WTC11 (cell line): ENCODE data around the gene NPAS2. TPM values are rescaled to one million over a fixed set of nuclear protein-coding genes. Genes with fewer than 3 reads are reported as not detected.

Source experiments
- ATAC-seq: fragments of 200-7000 bp; cut with Tn5 transposase; 2 replicates; pipeline ENCODE4 v1.10.0; 2021; ENCODE audit warnings: mild to moderate bottlenecking, moderate library complexity
- CTCF ChIA-PET: fragments of 300-600 bp; sonication (Branson Sonifier 250); formaldehyde crosslinking; loops from one replicate; lab custom pipeline; 2021; ENCODE audit warnings: antibody characterized with exemption; lab: Charles Lee
- POLR2A ChIA-PET: fragments of 350-600 bp; sonication (Branson Sonifier 250); formaldehyde crosslinking; loops from one replicate; lab custom pipeline; 2021; ENCODE audit warnings: antibody characterized with exemption; lab: Charles Lee
- DNase-seq: peaks from one replicate; pipeline ENCODE4 v3.0.0; 2021; ENCODE audit warnings: low spot score
- H3K27ac Mint-ChIP-seq: 2 replicates; pipeline ENCODE4 v1.8.0; 2021; ENCODE audit warnings: mixed read lengths
- H3K27me3 Mint-ChIP-seq: 2 replicates; pipeline ENCODE4 v1.8.0; 2021; ENCODE audit warnings: low read depth, mild to moderate bottlenecking, moderate library complexity, mixed read lengths
- H3K36me3 Mint-ChIP-seq: 2 replicates; pipeline ENCODE4 v1.8.0; 2021; ENCODE audit warnings: mixed read lengths
- H3K4me1 Mint-ChIP-seq: 2 replicates; pipeline ENCODE4 v1.8.0; 2022; ENCODE audit warnings: mixed read lengths
- H3K4me3 Mint-ChIP-seq: 2 replicates; pipeline ENCODE4 v1.8.0; 2021; ENCODE audit warnings: mild to moderate bottlenecking, moderate library complexity, mixed read lengths
- H3K9me3 Mint-ChIP-seq: 2 replicates; pipeline ENCODE4 v1.8.0; 2021; ENCODE audit warnings: mixed read lengths
- ARID4B ChIP-seq: sonication (generic); formaldehyde crosslinking; IDR thresholded peaks from 2 replicates; pipeline ENCODE4 v1.8.0; 2023; ENCODE audit warnings: missing genetic modification reagents, mild to moderate bottlenecking, borderline replicate concordance
- ATF1 ChIP-seq: sonication (generic); formaldehyde crosslinking; IDR thresholded peaks from 2 replicates; pipeline ENCODE4 v1.8.1; 2023; ENCODE audit warnings: mild to moderate bottlenecking, moderate library complexity, missing genetic modification reagents
- ATF6 ChIP-seq: sonication (generic); formaldehyde crosslinking; IDR thresholded peaks from 2 replicates; pipeline ENCODE4 v1.8.1; 2023; ENCODE audit warnings: mild to moderate bottlenecking, missing genetic modification reagents
- CDX4 ChIP-seq: fragments of 250-450 bp; sonication (Bioruptor Pico); IDR thresholded peaks from 2 replicates; pipeline ENCODE4 v1.9.0; 2021; ENCODE audit warnings: moderate library complexity, mild to moderate bottlenecking, inconsistent platforms, borderline replicate concordance
- ELF4 ChIP-seq: sonication (generic); formaldehyde crosslinking; IDR thresholded peaks from 2 replicates; pipeline ENCODE4 v1.8.1; 2022; ENCODE audit warnings: low read depth, mild to moderate bottlenecking, moderate library complexity, missing genetic modification reagents
- GRHL2 ChIP-seq: fragments of 250-450 bp; sonication (Bioruptor Pico); IDR thresholded peaks from 2 replicates; pipeline ENCODE4 v1.8.0; 2022; ENCODE audit warnings: mild to moderate bottlenecking, moderate library complexity; ENCODE audit not compliant: insufficient replicate concordance, severe bottlenecking
- HMGA2 ChIP-seq: fragments of 250-450 bp; sonication (Bioruptor Pico); IDR thresholded peaks from 2 replicates; pipeline ENCODE4 v1.4.0; 2021; ENCODE audit warnings: mild to moderate bottlenecking, moderate library complexity
- JAZF1 ChIP-seq: fragments of 250-450 bp; sonication (Bioruptor Pico); IDR thresholded peaks from 2 replicates; pipeline ENCODE4 v1.9.0; 2021; ENCODE audit warnings: moderate library complexity, mild to moderate bottlenecking, inconsistent platforms
- MXD4 ChIP-seq: fragments of 250-450 bp; sonication (Bioruptor Pico); IDR thresholded peaks from 2 replicates; pipeline ENCODE4 v1.8.0; 2021; ENCODE audit warnings: mild to moderate bottlenecking, moderate library complexity, borderline replicate concordance
- PRRX2 ChIP-seq: fragments of 250-450 bp; sonication (Bioruptor Pico); IDR thresholded peaks from 2 replicates; pipeline ENCODE4 v1.8.0; 2021; ENCODE audit warnings: mild to moderate bottlenecking
- RELA ChIP-seq: sonication (generic); formaldehyde crosslinking; IDR thresholded peaks from 2 replicates; pipeline ENCODE4 v1.8.1; 2022; ENCODE audit warnings: missing genetic modification reagents, mild to moderate bottlenecking, borderline replicate concordance
- ZBTB43 ChIP-seq: sonication (generic); formaldehyde crosslinking; IDR thresholded peaks from 2 replicates; pipeline ENCODE4 v1.8.1; 2023; ENCODE audit warnings: mild to moderate bottlenecking, missing genetic modification reagents
- ZMAT4 ChIP-seq: fragments of 250-450 bp; sonication (Bioruptor Pico); IDR thresholded peaks from 2 replicates; pipeline ENCODE4 v1.9.0; 2021; ENCODE audit warnings: mild to moderate bottlenecking
- ZNF416 ChIP-seq: fragments of 250-450 bp; sonication (Bioruptor Pico); IDR thresholded peaks from 2 replicates; pipeline ENCODE4 v1.9.0; 2021; ENCODE audit warnings: mild to moderate bottlenecking, inconsistent platforms
- ZNF532 ChIP-seq: fragments of 250-450 bp; sonication (Bioruptor Pico); IDR thresholded peaks from 2 replicates; pipeline ENCODE4 v1.9.0; 2021; ENCODE audit warnings: mild to moderate bottlenecking, borderline replicate concordance
- ZNF671 ChIP-seq: fragments of 250-450 bp; sonication (Bioruptor Pico); IDR thresholded peaks from 2 replicates; pipeline ENCODE4 v1.8.0; 2021; ENCODE audit warnings: mild to moderate bottlenecking
- total RNA-seq: library from RNA; stranded (reverse); gene quantifications from 3 replicates; pipeline ENCODE4 v1.2.3, GENCODE V29; 2021

NPAS2 gene
- total RNA-seq, 1 experiment from 2014 or later: 2.6 TPM

GRCh38 chr2:101023327-101024107 is 203.6 kb downstream of the NPAS2 start (continued):
- TF ChIP-seq ZNF532 (CRISPR knock-in tag): no peak

GRCh38 chr2:101025561-101025960 is 205.6 kb downstream of the NPAS2 start:
- ChIA-PET CTCF (interaction anchor here (1.0 to 2.2 kb wide), 4 partner anchors 13 to 192 kb away, joined by 4 to 8 read pairs (median 6); no protein-coding TSS in a partner anchor), POLR2A (interaction anchor here (0.9 kb wide), 1 partner anchor 18 kb away, joined by 3 read pairs; no protein-coding TSS in a partner anchor)
- Mint-ChIP-seq H3K9me3 (peaks cover 13% of the 10 kb centered on the region; the same call in 1 of the 2 replicates), H3K4me3 (no peak overlapping the region), H3K27ac (peak overlapping the region; percentile 65; the same call in 1 of the 2 replicates), H3K27me3 (no peaks in the 10 kb centered on the region), H3K4me1 (peaks cover 15% of the 10 kb centered on the region), H3K36me3 (peaks cover 48% of the 10 kb centered on the region)
- no peak for DNase-seq
- no peak for ATAC-seq
- TF ChIP-seq ZMAT4 (CRISPR knock-in tag) (no peak), ZBTB43 (CRISPR knock-in tag) (no peak), MXD4 (CRISPR knock-in tag) (no peak), ZNF416 (CRISPR knock-in tag) (no peak), ARID4B (CRISPR knock-in tag) (no peak), ATF6 (CRISPR knock-in tag) (no peak), RELA (CRISPR knock-in tag) (no peak), ZNF671 (CRISPR knock-in tag) (no peak), GRHL2 (CRISPR knock-in tag) (no peak), PRRX2 (CRISPR knock-in tag) (no peak), JAZF1 (no peak), HMGA2 (CRISPR knock-in tag) (no peak), ATF1 (CRISPR knock-in tag) (no peak), ELF4 (CRISPR knock-in tag) (no peak), CDX4 (CRISPR knock-in tag) (no peak)
